Brain microvascular endothelial cell (primary cell): ENCODE data around the gene GARNL3.

Experiments used
- DNase-seq: peaks from one replicate; pipeline ENCODE4 v3.0.0-alpha.2; 2020
- H3K27ac ChIP-seq: fragments of 250-450 bp; sonication (Bioruptor Pico); 2 replicates; pipeline ENCODE4 v1.5.1; 2020; ENCODE audit warnings: mild to moderate bottlenecking, moderate library complexity
- H3K27me3 ChIP-seq: fragments of 250-450 bp; sonication (Bioruptor Pico); replicated peaks from 2 replicates; pipeline ENCODE4 v1.5.1; 2020; ENCODE audit warnings: mild to moderate bottlenecking
- H3K36me3 ChIP-seq: fragments of 250-450 bp; sonication (Bioruptor Pico); replicated peaks from 2 replicates; pipeline ENCODE4 v1.5.1; 2020; ENCODE audit warnings: mild to moderate bottlenecking
- H3K4me3 ChIP-seq: 2 replicates; pipeline ENCODE4 v1.5.1; 2011; ENCODE audit warnings: low read depth, mild to moderate bottlenecking, control low read depth, low read length, moderate library complexity
- CTCF ChIP-seq: IDR thresholded peaks from 2 replicates; pipeline ENCODE4 v1.5.1; 2011; ENCODE audit warnings: low read depth, mild to moderate bottlenecking, moderate library complexity, low read length, control low read depth, inconsistent platforms; ENCODE audit errors: missing control alignments
- in situ Hi-C: cut with HindIII; loops from 2 replicates; pipeline ENCODE4 v1.10.0; 2017; ENCODE audit warnings: low sequenced_read_pairs, low pct_ligation_motif_present

Gene GARNL3

GRCh38 chr9:127305206-127305837 is 40.7 kb downstream of the GARNL3 start:
- in situ Hi-C loops, result no loop called here
- no peaks in the 10 kb centered on the region for H3K27me3 ChIP-seq
- H3K27ac ChIP-seq, result no peak overlapping the region
- DNase-seq, result no peak
- H3K4me3 ChIP-seq, result no peak overlapping the region
- TF ChIP-seq CTCF, result no peak
- no peaks in the 10 kb centered on the region for H3K36me3 ChIP-seq

DNA sequence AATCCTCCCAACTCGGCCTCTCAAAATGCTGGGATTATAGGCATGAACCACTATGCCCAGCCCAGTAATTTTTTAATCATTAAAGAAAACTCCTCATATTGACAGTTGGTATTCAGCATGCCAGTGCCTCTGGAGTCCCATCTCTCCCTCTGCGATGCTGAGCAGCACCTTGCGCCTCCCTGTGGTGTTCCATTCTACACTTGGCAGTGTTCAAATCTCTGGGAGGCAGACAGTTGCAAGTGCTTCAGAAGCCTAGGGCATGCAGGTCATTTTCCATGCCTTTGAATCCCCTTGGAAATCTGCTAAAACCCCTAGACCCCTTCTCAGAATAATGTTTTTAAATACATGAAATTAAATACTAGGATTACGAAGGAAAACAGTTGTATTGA is 41.3 kb downstream of the GARNL3 start:
- TF ChIP-seq CTCF, result no peak
- H3K27ac ChIP-seq, result no peak overlapping the region
- in situ Hi-C loops, result no loop called here
- no peaks in the 10 kb centered on the region for H3K27me3 ChIP-seq
- no peak for DNase-seq
- no peak overlapping the region for H3K4me3 ChIP-seq
- H3K36me3 ChIP-seq, result no peaks in the 10 kb centered on the region

GRCh38 chr9:127307802-127308201 is 43.2 kb downstream of the GARNL3 start:
- Histone ChIP-seq H3K36me3 (no peaks in the 10 kb centered on the region), H3K4me3 (no peak overlapping the region), H3K27ac (no peak overlapping the region), H3K27me3 (no peaks in the 10 kb centered on the region)
- TF ChIP-seq CTCF, result no peak
- in situ Hi-C loops, result no loop called here
- no peak for DNase-seq

GRCh38 chr9:127308652-127309434 is 44.3 kb downstream of the GARNL3 start:
- Histone ChIP-seq H3K27me3 (no peaks in the 10 kb centered on the region), H3K4me3 (no peak overlapping the region), H3K36me3 (no peaks in the 10 kb centered on the region), H3K27ac (no peak overlapping the region)
- in situ Hi-C loops, result no loop called here
- no peak for TF ChIP-seq CTCF
- DNase-seq, result no peak

GRCh38 chr9:127309715-127310114 is 45.1 kb downstream of the GARNL3 start:
- Histone ChIP-seq H3K27ac (no peak overlapping the region), H3K4me3 (no peak overlapping the region), H3K27me3 (no peaks in the 10 kb centered on the region), H3K36me3 (no peaks in the 10 kb centered on the region)
- DNase-seq, result no peak
- in situ Hi-C loops, result no loop called here
- TF ChIP-seq CTCF, result no peak

- TF ChIP-seq CTCF, result peak; percentile 72
- peak overlapping the region; percentile 35 for H3K27ac ChIP-seq
- H3K4me3 ChIP-seq, result no peak overlapping the region
- peak; percentile 52 for DNase-seq
- H3K36me3 ChIP-seq, result no peaks in the 10 kb centered on the region
- no peaks in the 10 kb centered on the region for H3K27me3 ChIP-seq
- in situ Hi-C loops, result no loop called here
Observed at GRCh38 chr9:127311239-127311741, 46.7 kb downstream of the GARNL3 start.
